ENCODE results near the gene CEP162.

DNA sequence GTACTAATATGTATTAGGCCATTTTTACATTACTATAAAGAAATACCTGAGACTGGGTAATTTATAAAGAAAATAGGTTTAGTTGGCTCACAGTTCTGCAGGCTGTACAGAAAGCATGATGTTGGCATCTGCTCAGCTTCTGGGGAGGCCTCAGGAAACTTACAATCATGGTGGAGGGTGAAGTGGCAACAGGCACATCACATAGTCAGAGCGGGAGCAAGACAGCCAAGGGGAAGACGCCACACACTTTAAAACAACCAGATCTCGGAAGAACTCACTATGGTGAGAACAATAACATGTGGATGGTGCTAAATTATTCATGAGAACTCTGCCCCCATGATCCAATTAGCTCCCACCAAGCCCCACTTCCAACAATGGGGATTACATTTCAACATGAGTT is 41.3 kb upstream of the CEP162 start:
- TF ChIP-seq, protein P1, sequence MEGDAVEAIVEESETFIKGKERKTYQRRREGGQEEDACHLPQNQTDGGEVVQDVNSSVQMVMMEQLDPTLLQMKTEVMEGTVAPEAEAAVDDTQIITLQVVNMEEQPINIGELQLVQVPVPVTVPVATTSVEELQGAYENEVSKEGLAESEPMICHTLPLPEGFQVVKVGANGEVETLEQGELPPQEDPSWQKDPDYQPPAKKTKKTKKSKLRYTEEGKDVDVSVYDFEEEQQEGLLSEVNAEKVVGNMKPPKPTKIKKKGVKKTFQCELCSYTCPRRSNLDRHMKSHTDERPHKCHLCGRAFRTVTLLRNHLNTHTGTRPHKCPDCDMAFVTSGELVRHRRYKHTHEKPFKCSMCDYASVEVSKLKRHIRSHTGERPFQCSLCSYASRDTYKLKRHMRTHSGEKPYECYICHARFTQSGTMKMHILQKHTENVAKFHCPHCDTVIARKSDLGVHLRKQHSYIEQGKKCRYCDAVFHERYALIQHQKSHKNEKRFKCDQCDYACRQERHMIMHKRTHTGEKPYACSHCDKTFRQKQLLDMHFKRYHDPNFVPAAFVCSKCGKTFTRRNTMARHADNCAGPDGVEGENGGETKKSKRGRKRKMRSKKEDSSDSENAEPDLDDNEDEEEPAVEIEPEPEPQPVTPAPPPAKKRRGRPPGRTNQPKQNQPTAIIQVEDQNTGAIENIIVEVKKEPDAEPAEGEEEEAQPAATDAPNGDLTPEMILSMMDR (IDR thresholded peaks at IDR 0.05), result no peak
- no peak for TF ChIP-seq POLR2A (IDR thresholded peaks at IDR 0.05)

Data from heart left ventricle (tissue), 13 donors.